Endothelial cell (in vitro differentiated cells): ENCODE measurements around the gene KCNQ2. TPM values are rescaled to one million over a fixed set of nuclear protein-coding genes. Genes with fewer than 3 reads are reported as not detected.

Experiments
- DNase-seq: peaks from one replicate; pipeline ENCODE4 v3.0.0; 2021; ENCODE audit warnings: low spot score
- H3K27ac Mint-ChIP-seq: one replicate; pipeline ENCODE4 v1.8.0; 2021; ENCODE audit warnings: mixed read lengths, inconsistent platforms; ENCODE audit not compliant: unreplicated experiment
- H3K27me3 Mint-ChIP-seq: one replicate; pipeline ENCODE4 v1.8.0; 2021; ENCODE audit warnings: mild to moderate bottlenecking, moderate library complexity, mixed read lengths, inconsistent platforms; ENCODE audit not compliant: unreplicated experiment
- H3K36me3 Mint-ChIP-seq: one replicate; pipeline ENCODE4 v1.8.0; 2021; ENCODE audit warnings: mild to moderate bottlenecking, low read depth, mixed read lengths, inconsistent platforms; ENCODE audit not compliant: unreplicated experiment
- H3K4me1 Mint-ChIP-seq: one replicate; pipeline ENCODE4 v1.8.0; 2021; ENCODE audit warnings: mild to moderate bottlenecking, mixed read lengths, inconsistent platforms; ENCODE audit not compliant: unreplicated experiment
- H3K4me3 Mint-ChIP-seq: one replicate; pipeline ENCODE4 v1.8.0; 2021; ENCODE audit warnings: mild to moderate bottlenecking, mixed read lengths, inconsistent platforms; ENCODE audit not compliant: unreplicated experiment
- H3K9me3 Mint-ChIP-seq: one replicate; pipeline ENCODE4 v1.8.0; 2021; ENCODE audit warnings: mixed read lengths, inconsistent platforms; ENCODE audit not compliant: unreplicated experiment
- CTCF ChIP-seq: fragments of 200-600 bp; sonication (generic); IDR thresholded peaks from one replicate; pipeline ENCODE4 v1.5.0; 2021; ENCODE audit warnings: antibody characterized with exemption; ENCODE audit not compliant: unreplicated experiment
- total RNA-seq: library from RNA; stranded (reverse); fragmentation: NEBNext Ultra II Directional; extraction: Animal tissue kit (Norgen Biotek cat#: 25700); gene quantifications from one replicate; pipeline ENCODE4 v1.2.1, GENCODE V29; 2021; ENCODE audit not compliant: unreplicated experiment

The KCNQ2 gene
- total RNA-seq, 1 donor from 2014 or later, result 3.2 TPM

GRCh38 chr20:63495167-63495720 lies 22.8 kb upstream of the KCNQ2 start:
- Mint-ChIP-seq H3K36me3 (peaks cover 15% of the 10 kb centered on the region), H3K4me3 (no peak overlapping the region), H3K4me1 (no peaks in the 10 kb centered on the region), H3K27me3 (peaks cover 13% of the 10 kb centered on the region), H3K27ac (no peak overlapping the region), H3K9me3 (no peaks in the 10 kb centered on the region)
- DNase-seq, result no peak
- no peak for TF ChIP-seq CTCF

- peaks cover 13% of the 10 kb centered on the region for H3K27me3 Mint-ChIP-seq
- peaks cover 15% of the 10 kb centered on the region for H3K36me3 Mint-ChIP-seq
- TF ChIP-seq CTCF, result no peak
- H3K4me1 Mint-ChIP-seq, result no peaks in the 10 kb centered on the region
- H3K4me3 Mint-ChIP-seq, result no peak overlapping the region
- no peak for DNase-seq
- H3K27ac Mint-ChIP-seq, result no peak overlapping the region
- no peaks in the 10 kb centered on the region for H3K9me3 Mint-ChIP-seq
These were observed 22.1 kb upstream of the KCNQ2 start for GRCh38 chr20:63494420-63495166.

- H3K27ac Mint-ChIP-seq, result no peak overlapping the region
- H3K4me1 Mint-ChIP-seq, result no peaks in the 10 kb centered on the region
- peaks cover 15% of the 10 kb centered on the region for H3K36me3 Mint-ChIP-seq
- no peak for DNase-seq
- TF ChIP-seq CTCF, result no peak
- no peak overlapping the region for H3K4me3 Mint-ChIP-seq
- no peaks in the 10 kb centered on the region for H3K9me3 Mint-ChIP-seq
- peaks cover 13% of the 10 kb centered on the region for H3K27me3 Mint-ChIP-seq
These were observed 21.6 kb upstream of the KCNQ2 start for GRCh38 chr20:63494084-63494419.

GRCh38 chr20:63493563-63494020 lies 21.1 kb upstream of the KCNQ2 start:
- no peaks in the 10 kb centered on the region for H3K4me1 Mint-ChIP-seq
- H3K36me3 Mint-ChIP-seq, result peaks cover 15% of the 10 kb centered on the region
- H3K9me3 Mint-ChIP-seq, result no peaks in the 10 kb centered on the region
- peaks cover 13% of the 10 kb centered on the region for H3K27me3 Mint-ChIP-seq
- no peak for TF ChIP-seq CTCF
- H3K27ac Mint-ChIP-seq, result no peak overlapping the region
- DNase-seq, result no peak
- no peak overlapping the region for H3K4me3 Mint-ChIP-seq

GRCh38 chr20:63492982-63493381 lies 20.5 kb upstream of the KCNQ2 start:
- DNase-seq, result no peak
- peaks cover 15% of the 10 kb centered on the region for H3K36me3 Mint-ChIP-seq
- H3K9me3 Mint-ChIP-seq, result no peaks in the 10 kb centered on the region
- H3K27ac Mint-ChIP-seq, result no peak overlapping the region
- no peaks in the 10 kb centered on the region for H3K4me1 Mint-ChIP-seq
- peaks cover 13% of the 10 kb centered on the region for H3K27me3 Mint-ChIP-seq
- TF ChIP-seq CTCF, result no peak
- H3K4me3 Mint-ChIP-seq, result no peak overlapping the region
